HG03460 (cell line): ENCODE data around the gene TM4SF5.

Experiments
- ATAC-seq: cut with Tn5 transposase; IDR thresholded peaks from one replicate; pipeline ENCODE4 v1.9.1; 2021; ENCODE audit not compliant: unreplicated experiment

The TM4SF5 gene

DNA sequence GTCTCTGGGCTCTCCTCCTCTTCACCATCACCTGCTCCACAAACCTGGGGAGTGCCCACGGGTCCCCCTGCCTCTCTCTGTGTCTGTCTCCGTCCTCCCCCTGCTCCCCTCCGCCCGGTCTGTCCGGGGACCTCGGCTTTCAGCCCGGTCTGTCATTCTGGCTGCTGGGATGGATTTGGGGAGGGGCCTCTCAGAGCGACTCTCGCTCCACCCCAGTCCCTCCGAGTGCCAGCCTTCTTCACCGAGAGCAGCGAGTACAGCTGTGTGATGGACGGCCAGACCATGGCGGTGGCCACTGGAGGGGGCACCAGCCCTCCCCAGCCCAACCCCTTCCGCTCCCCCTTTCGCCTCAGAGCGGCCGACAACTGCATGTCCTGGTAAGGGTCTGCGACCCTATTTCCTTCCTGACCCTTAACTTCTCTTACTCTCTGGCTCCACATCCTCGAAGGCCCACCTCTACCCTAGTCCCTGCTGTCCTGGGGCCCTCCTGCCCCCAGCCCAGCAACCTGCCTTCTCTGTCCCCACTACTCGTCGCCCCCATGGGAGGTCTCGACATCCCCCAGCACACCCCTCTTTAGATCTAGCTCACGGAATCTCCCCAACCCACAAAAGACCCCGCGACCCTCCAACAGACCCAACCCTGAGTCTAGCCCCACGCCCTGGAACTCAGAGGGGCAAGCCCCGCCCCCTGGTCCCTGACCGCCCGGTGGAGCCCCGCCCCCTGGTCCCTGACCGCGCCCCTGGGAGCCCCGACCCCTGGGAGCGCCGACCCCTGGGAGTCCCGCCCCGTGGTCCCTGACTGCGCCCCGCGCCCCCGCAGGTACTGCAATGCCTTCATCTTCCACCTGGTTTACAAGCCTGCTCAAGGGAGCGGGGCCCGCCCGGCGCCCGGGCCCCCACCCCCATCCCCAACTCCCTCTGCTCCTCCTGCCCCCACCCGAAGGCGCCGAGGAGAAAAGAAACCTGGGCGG, 26.4 kb upstream of the TM4SF5 start:
- no peak for ATAC-seq

DNA sequence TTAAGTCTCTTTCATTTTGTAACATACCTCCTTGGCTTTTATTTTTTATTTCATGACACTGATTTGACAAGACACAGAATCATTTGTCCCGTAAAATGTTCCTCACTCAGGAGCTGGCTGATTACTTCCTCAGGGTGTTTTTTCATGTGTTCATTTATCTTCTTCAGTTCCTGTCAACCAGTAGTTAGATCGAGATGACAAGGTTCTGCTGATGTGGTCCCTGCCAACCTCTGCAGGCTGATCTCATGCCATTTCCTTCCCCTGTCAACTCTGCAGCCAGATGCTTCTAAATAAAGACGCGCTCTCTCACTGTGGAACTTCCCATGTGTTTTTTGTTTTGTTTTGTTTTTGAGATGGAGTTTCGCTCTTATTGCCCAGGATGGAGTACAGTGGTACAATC, 23.8 kb upstream of the TM4SF5 start:
- ATAC-seq = no peak

DNA sequence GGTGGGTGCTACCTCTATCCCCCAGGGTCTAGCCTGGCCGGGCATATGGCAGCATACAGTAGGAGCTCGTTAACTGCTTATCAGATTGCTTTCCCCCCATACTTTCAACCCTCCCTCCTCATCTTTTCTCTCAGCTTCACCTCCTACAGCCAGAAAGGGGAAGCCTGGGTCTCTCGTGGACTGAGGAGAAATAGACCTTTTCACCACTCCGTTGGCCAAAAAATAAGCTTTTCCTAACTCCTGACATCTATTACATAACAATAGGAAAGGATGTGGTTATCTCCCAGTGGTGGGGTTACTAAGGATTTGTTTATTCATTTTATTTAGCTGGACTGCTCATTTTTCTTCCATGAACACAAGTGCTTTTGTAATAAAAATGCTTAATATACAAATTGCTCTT, 23.0 kb upstream of the TM4SF5 start:
- no peak for ATAC-seq

DNA sequence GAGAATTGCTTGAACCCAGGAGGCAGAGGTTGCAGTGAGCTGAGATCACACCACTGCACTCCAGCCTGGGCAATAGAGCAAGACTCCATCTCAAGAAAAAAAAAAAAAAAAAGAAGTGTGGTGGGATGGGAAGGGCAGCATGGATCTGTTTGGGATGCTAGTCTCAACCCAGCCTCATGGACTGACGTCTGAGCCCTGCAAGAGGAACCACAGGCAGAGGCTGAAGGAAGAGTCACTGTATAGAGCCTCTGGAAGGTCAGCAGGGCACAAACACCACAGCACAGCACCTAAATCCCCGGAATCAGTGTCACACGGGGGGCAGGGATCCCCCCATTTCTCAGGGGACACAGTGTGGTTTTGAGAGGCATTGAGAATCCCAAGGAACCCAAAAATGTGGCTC, 21.1 kb upstream of the TM4SF5 start:
- no peak for ATAC-seq

DNA sequence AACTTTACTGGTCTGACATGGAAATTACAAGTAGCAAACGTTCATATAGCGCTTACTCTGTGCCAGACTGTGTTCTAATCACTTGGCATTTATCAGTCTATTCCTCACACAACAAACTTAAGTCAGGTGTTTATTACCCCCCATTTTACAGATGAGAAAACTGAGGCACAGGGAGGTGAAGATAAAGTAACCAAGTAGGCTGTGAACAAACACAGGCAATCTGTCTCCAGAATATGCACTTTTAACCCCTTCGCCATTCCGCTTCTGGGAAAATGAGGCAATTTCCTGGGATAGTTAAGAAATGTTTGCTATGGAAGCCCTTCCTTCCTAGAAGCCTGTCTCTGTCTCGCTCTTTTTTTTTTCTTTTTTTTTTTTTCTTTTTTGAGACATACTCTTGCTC, 19.8 kb upstream of the TM4SF5 start:
- no peak for ATAC-seq

DNA sequence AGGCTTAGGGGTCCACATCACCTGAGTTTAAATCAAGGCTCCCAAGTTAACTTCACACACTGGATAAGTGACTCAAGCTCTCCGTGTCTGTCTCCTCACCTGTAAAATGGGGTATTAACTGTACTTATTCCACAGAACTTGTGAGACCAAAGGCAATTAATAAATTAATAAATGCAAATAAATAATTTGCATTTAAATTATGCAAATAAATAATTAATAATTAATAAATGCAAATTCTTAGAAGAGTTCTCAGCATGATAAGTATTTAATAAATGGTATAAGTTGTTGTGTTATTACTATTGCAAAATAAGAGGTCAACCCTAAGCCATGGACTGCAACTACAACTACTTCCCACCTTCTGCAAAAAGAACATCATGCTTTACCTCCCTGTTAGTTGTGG, 18.3 kb upstream of the TM4SF5 start:
- no peak for ATAC-seq

DNA sequence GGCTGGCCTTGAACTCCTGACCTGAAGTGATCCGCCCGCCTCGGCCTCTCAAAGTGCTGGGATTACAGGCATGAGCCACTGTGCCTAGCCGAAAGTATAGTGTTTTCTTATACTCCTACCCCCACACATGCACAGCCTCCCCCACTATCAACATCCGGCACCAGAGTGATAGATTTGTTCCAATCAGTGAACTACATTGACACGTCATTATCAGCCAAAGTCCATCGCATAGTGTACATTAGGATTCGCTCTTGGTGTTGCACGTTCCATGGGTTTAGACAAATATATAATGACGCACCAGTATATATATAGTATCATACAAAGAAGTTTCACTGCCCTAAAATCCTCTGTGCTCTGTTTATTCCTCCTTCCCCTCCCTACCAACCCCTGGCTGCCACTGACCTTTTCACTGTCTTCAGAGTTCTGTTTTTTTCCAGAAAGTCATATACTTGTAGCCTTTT, 11.9 kb upstream of the TM4SF5 start:
- no peak for ATAC-seq

DNA sequence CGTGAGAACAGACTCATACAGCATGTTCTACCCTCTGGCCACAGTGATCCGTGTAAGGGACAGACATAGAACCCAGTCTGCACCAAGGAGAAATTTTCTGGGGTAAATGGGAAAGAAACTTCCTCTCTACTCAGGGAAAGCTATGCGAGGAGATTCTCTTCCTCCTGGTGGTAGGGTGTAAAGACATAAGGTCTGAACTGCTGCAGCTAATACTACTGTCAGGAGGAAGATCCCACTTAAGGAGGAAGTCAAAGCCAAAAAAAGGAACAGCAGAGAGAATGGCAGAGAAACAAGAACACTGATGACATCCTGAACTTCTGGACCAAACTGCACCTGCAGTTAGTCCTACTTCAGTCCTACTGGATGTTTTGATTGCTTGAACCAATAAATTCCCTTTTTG, 7.1 kb upstream of the TM4SF5 start:
- no peak for ATAC-seq

DNA sequence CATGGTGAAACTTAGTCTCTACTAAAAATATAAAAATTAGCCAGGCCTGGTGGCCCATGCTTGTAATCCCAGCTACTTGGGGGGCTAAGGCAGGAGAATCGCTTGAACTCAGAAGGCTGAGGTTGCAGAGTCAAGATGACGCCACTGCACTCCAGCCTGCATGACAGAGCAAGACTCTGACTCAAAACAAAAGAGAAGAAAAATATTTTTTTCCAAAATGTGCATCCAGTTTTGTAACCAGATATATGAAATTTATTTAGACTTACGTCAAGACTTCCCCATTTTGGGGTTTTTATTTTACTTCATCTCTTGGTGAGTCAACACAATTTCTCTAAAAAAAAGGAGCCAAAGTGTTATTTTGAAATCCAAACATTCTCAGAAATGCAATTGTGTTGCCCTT, 5.5 kb upstream of the TM4SF5 start:
- ATAC-seq = no peak

DNA sequence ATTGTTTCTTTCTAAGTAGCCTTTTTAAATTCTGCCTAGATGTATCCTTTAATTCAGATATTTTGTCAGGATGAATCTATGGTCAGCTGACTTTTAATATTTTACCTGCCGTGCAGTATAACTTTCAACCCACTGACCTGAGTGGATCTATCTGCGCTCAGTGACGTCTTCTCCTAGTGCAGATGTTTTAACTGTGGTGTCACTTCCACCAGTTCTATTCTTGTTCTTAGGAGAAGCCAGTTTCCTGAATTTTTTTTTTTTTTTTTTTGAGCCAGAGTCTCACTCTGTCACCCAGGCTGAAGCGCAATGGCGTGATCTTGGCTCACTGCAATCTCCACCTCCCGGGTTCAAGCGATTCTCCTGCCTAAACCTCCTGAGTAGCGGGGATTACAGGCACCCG, 5.0 kb upstream of the TM4SF5 start:
- ATAC-seq = no peak

DNA sequence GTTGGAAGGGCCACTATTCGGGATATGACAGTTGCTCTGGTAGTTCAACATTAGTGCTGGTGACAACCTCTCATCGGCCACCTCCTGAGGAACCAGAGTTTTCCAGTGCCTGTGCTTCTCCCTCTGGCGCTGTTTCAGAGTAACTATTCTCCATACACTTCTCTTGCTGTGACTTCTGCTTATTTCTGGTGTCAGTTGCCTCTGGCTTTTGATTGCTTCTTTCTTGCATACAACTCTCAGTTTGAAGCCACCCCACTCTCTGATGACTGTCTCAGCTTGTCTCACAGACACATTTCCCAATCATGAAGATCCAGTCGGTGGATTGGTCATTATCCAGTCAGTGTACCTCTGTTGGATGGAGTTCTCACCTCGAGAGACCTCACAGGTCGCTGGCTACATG, 3.4 kb upstream of the TM4SF5 start:
- no peak for ATAC-seq

DNA sequence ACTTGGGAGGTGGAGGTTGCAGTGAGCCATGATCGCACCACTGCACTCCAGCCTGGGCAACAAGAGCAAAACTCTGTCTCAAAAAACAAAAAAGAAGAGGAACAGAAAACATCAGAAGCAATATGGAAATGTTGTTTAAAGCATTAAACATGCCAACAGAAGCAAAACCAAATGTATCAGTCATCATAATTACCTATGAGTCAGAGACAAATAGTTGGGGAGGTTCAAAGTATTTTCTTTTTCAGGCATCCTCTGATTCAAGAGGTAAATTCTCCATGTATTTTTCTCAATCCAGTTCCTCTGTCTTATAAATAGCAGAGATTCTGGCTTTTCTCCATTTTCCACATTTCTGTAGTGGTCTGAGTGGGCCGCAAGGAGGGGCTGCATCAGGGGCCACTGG, 2.1 kb upstream of the TM4SF5 start:
- no peak for ATAC-seq

DNA sequence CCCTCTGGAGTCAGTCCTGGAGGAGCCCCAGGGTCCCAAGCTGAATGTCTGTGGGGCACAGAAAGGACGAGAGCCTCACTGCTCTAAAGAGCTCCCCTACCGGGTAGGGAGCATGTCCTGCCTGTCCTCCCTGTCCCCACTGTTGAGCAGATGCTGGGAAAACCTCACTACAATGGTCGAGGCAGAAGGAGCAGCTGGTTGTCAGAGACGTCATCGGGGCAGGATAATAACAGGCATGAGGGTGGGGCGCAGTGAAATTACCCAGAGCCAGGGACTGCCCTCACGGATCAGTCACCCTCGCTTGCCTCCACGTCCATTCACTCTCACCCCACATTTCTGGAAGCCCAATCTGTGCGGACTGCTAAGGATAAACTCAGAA, 538 bp downstream of the TM4SF5 start:
- no peak for ATAC-seq

DNA sequence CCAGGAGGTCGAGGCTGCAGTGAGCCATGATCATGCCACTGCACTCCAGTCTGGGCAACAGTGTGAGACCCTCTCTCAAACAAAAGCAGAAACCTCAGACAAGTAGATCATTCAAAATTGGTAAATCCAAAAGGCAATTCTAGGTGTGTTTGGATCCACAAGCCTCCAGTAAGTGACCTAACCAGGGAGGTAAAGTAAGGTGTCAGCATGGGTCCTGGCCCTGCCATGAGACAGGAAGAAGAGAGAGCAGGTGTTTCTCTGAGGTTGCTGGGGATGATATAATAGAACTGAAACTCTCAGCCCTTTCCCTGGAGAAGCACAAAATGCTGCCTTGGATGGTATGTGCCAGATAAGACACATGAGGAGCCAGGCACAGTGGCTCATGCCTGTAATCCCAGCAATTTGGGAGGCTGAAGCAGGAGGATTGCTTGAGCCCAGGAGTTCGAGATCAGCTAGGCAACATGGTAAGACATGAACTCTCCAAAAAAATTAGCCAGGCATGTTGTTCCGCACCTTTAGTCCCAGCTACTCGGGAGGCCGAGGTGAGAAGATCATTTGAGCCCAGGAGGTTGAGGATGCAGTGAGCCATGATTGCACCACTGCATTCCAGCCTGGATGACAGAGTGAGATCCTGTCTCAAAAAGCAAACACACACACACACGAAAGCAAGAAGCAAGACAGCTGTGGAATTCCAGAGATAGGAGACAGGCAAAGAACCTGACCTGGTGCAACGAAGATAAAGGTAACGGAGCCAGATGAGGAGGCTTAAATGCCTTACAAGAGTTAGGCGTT, 6.5 kb downstream of the TM4SF5 start:
- ATAC-seq = no peak

DNA sequence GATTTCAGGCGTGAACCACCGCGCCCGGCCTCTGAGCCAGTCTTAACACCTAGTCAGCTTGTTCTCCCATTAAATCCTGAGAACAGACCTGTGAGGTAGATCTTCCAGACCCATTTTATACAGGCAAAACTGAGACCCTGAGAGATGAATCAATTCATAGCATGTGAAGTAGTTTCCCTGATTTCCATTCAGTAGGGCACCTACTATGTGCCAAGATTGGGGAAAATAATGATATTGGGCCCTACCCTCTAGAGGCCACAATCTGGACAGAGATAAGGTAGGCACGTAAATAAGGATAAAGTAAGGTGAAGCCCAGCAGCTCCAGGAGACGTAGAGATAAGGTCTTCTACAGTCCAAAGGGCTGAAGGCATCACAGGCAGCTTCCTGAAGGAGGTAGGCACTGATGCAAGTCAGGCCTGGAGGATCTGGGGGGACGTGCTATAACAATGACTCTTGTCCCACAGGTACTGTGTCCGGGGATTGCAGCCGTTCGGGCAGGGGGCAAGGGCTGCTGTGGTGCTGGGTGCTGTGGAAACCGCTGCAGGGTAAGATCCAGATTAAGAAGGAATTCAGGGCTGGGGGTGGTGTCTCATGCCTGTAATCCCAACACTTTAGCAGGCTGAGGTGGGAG, 8.8 kb downstream of the TM4SF5 start:
- no peak for ATAC-seq

DNA sequence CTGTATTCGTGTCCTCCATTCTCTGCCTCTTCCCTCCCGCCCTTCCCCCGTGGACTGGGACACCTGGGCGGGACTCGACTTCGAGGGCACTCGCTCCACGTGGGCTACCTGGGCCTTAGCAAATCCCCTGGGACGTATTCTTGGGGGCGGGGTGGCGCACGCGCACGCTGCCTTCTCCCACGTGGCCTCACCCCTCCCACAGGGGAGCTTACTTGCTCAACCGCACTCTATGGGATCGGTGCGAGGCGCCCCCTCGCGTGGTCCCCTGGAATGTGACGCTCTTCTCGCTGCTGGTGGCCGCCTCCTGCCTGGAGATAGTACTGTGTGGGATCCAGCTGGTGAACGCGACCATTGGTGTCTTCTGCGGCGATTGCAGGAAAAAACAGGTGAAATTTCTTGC, 11.0 kb downstream of the TM4SF5 start:
- no peak for ATAC-seq

DNA sequence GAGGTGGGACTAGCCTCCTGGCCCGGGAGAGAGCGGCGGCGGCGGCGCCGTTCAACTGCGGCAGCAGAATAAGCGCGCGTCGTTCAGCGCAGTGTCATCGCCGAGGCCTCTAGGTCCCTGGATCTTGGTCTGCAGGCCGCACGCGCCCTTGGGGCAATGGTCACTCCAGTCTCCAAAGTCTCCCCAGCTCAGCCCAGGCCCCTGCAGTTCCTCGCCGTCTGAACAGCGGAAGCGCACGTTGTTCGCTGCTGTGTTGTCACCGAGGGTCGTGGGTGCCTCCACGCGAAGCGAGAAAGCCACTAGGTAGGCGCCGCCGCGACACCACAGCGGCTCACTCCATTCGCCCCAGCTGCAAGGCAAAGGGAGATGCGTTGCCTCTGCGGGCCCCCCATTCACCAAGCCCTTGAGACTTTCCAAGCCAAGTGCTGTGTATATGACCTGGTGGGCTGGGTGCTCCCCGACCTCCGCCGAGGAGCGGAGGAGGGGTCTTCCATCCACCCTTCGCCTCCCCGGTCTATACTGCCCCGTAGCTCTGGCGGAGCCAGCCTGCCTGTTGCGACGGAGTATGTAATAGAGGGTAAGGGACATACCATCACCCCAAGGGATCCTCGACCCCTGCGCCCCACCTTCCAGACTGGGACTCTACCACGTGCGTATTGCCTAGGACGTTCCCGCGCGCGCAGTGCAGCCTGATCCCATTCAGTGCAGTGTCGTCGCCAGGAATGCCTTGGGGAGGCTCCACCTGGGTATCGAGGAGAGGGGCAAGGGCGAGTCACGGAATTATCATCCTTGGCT, 13.8 kb downstream of the TM4SF5 start:
- no peak for ATAC-seq

DNA sequence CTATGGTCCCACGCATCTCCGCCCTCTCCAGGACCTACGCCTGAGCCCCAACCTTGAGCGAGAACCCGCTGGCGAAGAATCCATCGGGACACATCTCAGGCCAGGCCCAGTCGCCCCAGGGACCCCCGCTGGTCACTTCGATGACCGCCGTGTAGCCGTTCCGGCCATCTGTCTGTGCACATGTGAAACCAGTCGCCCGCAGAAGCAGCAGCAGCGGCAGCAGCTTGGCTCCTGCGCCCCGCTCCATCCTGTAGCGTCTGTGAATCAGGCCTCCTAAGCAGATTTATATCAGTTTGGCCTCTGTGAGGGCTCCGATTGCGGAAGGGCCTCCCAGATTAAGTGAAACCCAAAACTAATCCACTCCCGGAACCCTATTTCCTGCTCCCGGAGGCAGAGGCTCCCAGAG, 14.4 kb downstream of the TM4SF5 start, which contains the start of gene VMO1:
Gene VMO1, minus strand, starts transcription at position 259 of the 406 bp plus-strand sequence. Its CDS starts 12 bp downstream, at position 247.
- no peak for ATAC-seq

DNA sequence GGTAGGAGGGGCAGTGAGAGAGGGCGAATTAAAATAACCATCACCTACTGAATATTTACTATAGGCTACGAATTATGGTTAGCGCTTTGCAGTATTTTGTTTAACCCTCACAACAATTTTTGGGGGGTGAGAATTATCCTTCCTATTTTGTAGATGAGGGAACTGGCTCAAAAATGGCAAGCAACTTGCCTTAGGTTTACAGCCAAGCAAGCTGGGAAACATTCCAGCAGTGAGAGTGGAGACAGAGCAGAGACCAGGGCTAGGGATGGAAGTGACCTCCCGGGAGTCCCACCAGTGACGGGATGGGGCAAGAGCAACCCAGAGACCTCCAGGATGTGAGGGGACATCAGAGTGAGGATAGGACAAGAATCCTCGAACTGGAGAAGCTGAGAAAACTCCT, 14.8 kb downstream of the TM4SF5 start:
- no peak for ATAC-seq

DNA sequence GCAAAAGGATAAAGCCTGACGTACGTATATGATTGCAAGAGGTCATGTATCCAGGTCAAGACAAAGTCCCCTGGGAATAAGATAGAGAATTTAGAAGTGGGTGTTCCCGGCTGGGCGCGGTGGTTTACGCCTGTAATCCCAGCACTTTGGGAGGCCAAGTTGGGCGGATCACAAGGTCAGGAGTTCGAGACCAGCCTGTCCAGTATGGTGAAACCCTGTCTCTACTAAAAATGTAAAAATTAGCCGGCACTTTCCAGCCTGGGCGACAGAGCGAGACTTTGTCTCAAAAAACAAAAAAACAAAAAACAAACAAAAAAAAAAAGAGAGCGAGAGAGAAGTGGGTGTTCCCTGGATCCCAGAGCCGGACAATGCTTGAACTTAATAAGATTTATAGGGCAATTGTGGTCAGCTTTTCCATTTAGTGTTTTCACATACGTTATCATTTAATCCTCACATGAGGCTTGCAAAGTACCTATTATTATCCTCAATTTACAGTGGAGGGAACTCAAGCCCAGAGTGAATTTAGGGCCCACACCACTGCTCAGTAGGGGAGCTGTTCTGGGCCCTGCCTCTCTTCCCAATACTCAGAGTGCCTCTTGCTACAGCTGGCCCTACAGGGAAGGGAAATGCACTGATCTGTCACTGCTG, 16.6 kb downstream of the TM4SF5 start:
- ATAC-seq = no peak
